A549 (cell line): ENCODE data around the gene DCAF11.

ENCODE experiments used
- CBX8 ChIP-seq: fragments of 200-600 bp; sonication (generic); IDR thresholded peaks from 2 replicates; pipeline ENCODE4 v1.6.1; 2016
- FOSB ChIP-seq: fragments of 250-450 bp; sonication (Bioruptor Pico); IDR thresholded peaks from 2 replicates; pipeline ENCODE4 v1.5.0; 2020; ENCODE audit warnings: mild to moderate bottlenecking, moderate library complexity
- GATA3 ChIP-seq: IDR thresholded peaks from 2 replicates; pipeline ENCODE4 v1.6.1; 2012; ENCODE audit warnings: borderline replicate concordance
- KDM1A ChIP-seq: fragments of 200-600 bp; sonication (generic); IDR thresholded peaks from 2 replicates; pipeline ENCODE4 v1.6.1; 2016; ENCODE audit warnings: low read depth, mild to moderate bottlenecking
- MAZ ChIP-seq: fragments of 150-350 bp; IDR thresholded peaks from 2 replicates; pipeline ENCODE4 v1.6.1; 2014; ENCODE audit warnings: antibody characterized with exemption, low read depth, low read length, borderline replicate concordance
- POLR2A ChIP-seq: IDR thresholded peaks from 2 replicates; pipeline ENCODE4 v1.6.1; 2012; ENCODE audit warnings: mild to moderate bottlenecking, low read length
- POLR2AphosphoS2 ChIP-seq: conservative IDR thresholded peaks from 2 replicates; pipeline ENCODE4 v1.6.1; 2012; ENCODE audit warnings: low read length, improper control_type of control experiment, inconsistent platforms
- TF ChIP-seq, protein P1 (sequence below): fragments of >200 bp; sonication (Bioruptor Twin); formaldehyde crosslinking; IDR thresholded peaks from 3 replicates; pipeline ENCODE4 v1.5.1; 2016
- TF ChIP-seq, protein P2 (sequence below): fragments of 200-600 bp; sonication (generic); IDR thresholded peaks from 2 replicates; pipeline ENCODE4 v1.6.1; 2016; ENCODE audit warnings: antibody characterized with exemption, mild to moderate bottlenecking, moderate library complexity

DNA sequence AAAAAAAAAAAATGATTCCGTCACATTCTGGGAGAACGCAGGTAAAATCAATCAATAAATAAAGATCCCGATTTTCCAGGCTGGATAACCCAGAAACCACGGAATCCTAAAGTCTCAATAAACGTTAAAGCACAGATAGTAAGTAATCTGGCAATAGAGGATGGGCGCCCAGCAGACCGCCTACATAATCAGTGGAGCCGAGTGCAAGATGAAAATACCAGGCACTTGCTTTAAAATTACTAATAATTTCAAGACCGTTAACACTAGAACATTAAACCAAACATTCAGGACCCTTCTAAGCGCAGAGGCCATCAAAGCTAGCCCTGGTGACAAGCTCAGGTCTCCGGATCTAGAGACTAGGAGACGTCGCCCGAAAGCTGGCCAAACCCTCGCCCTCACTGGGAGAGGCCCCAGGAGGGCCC is 1.2 kb upstream of the DCAF11 start:
- TF ChIP-seq CBX8 (no peak), POLR2A (no peak), GATA3 (no peak), POLR2AphosphoS2 (no peak), MAZ (no peak), FOSB (CRISPR knock-in tag) (no peak), KDM1A (no peak)
- TF ChIP-seq, protein P1, sequence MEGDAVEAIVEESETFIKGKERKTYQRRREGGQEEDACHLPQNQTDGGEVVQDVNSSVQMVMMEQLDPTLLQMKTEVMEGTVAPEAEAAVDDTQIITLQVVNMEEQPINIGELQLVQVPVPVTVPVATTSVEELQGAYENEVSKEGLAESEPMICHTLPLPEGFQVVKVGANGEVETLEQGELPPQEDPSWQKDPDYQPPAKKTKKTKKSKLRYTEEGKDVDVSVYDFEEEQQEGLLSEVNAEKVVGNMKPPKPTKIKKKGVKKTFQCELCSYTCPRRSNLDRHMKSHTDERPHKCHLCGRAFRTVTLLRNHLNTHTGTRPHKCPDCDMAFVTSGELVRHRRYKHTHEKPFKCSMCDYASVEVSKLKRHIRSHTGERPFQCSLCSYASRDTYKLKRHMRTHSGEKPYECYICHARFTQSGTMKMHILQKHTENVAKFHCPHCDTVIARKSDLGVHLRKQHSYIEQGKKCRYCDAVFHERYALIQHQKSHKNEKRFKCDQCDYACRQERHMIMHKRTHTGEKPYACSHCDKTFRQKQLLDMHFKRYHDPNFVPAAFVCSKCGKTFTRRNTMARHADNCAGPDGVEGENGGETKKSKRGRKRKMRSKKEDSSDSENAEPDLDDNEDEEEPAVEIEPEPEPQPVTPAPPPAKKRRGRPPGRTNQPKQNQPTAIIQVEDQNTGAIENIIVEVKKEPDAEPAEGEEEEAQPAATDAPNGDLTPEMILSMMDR, result no peak
- TF ChIP-seq, protein P2, sequence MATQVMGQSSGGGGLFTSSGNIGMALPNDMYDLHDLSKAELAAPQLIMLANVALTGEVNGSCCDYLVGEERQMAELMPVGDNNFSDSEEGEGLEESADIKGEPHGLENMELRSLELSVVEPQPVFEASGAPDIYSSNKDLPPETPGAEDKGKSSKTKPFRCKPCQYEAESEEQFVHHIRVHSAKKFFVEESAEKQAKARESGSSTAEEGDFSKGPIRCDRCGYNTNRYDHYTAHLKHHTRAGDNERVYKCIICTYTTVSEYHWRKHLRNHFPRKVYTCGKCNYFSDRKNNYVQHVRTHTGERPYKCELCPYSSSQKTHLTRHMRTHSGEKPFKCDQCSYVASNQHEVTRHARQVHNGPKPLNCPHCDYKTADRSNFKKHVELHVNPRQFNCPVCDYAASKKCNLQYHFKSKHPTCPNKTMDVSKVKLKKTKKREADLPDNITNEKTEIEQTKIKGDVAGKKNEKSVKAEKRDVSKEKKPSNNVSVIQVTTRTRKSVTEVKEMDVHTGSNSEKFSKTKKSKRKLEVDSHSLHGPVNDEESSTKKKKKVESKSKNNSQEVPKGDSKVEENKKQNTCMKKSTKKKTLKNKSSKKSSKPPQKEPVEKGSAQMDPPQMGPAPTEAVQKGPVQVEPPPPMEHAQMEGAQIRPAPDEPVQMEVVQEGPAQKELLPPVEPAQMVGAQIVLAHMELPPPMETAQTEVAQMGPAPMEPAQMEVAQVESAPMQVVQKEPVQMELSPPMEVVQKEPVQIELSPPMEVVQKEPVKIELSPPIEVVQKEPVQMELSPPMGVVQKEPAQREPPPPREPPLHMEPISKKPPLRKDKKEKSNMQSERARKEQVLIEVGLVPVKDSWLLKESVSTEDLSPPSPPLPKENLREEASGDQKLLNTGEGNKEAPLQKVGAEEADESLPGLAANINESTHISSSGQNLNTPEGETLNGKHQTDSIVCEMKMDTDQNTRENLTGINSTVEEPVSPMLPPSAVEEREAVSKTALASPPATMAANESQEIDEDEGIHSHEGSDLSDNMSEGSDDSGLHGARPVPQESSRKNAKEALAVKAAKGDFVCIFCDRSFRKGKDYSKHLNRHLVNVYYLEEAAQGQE, result no peak
